Fibroblast of mammary gland (primary cell): ENCODE measurements around the gene GNG12.

Source experiments
- DNase-seq: peaks from one replicate; pipeline ENCODE4 v3.0.0-alpha.2; 2010; ENCODE audit warnings: low read depth
- H3K4me3 ChIP-seq: 2 replicates; pipeline ENCODE4 v1.5.1; 2011; ENCODE audit warnings: low read depth, mild to moderate bottlenecking, low read length, moderate library complexity; ENCODE audit not compliant: control insufficient read depth
- CTCF ChIP-seq: conservative IDR thresholded peaks from 2 replicates; pipeline ENCODE4 v1.5.1; 2011; ENCODE audit warnings: low read depth, low read length, inconsistent platforms; ENCODE audit not compliant: control insufficient read depth, insufficient read depth

GNG12 gene

GRCh38 chr1:67771749-67772148 lies 61.5 kb downstream of the GNG12 start:
- no peak overlapping the region for H3K4me3 ChIP-seq
- DNase-seq = no peak
- TF ChIP-seq CTCF = no peak

- no peak for TF ChIP-seq CTCF
- DNase-seq = peak; percentile 89
Measured at GRCh38 chr1:67771152-67771551, 62.1 kb downstream of the GNG12 start.

GRCh38 chr1:67769633-67770256 lies 63.5 kb downstream of the GNG12 start:
- no peak for TF ChIP-seq CTCF
- no peak overlapping the region for H3K4me3 ChIP-seq
- no peak for DNase-seq

More at GRCh38 chr1:67771152-67771551, 62.1 kb downstream of the GNG12 start:
- no peak overlapping the region for H3K4me3 ChIP-seq

- DNase-seq = no peak
- no peak for TF ChIP-seq CTCF
- no peak overlapping the region for H3K4me3 ChIP-seq
Measured at GRCh38 chr1:67768480-67768879, 64.8 kb downstream of the GNG12 start.

GRCh38 chr1:67767103-67767782 lies 66.0 kb downstream of the GNG12 start:
- no peak for TF ChIP-seq CTCF
- H3K4me3 ChIP-seq = no peak overlapping the region
- no peak for DNase-seq

- DNase-seq = peak; percentile 93
- peak; percentile 67 for TF ChIP-seq CTCF
- peak overlapping the region; percentile 31 for H3K4me3 ChIP-seq
Measured at GRCh38 chr1:67766141-67766978, 66.9 kb downstream of the GNG12 start.
